GM19099 (cell line): Measurements from ENCODE around the gene TARS3.

Experiments used
- POLR2A ChIP-seq: IDR thresholded peaks from 3 replicates; pipeline ENCODE4 v1.6.1; 2011; ENCODE audit warnings: low read depth; ENCODE audit not compliant: insufficient read length; ENCODE audit errors: extremely low read depth

Gene TARS3

GRCh38 chr15:101723874-101724674 is at the start of gene TARS3:
Gene TARS3, minus strand, starts transcription at chr15:101724473. Its CDS starts 86 bp downstream, at chr15:101724387.
- peak; percentile 93 for TF ChIP-seq POLR2A

GRCh38 chr15:101773496-101774100 is 49.3 kb upstream of the TARS3 start:
- no peak for TF ChIP-seq POLR2A

- TF ChIP-seq POLR2A, result no peak
Observed at GRCh38 chr15:101772921-101773320, 48.6 kb upstream of the TARS3 start.

GRCh38 chr15:101765772-101766456 is 41.6 kb upstream of the TARS3 start:
- no peak for TF ChIP-seq POLR2A

GRCh38 chr15:101733545-101733944 is 9.3 kb upstream of the TARS3 start:
- no peak for TF ChIP-seq POLR2A

GRCh38 chr15:101732772-101733171 is 8.5 kb upstream of the TARS3 start:
- TF ChIP-seq POLR2A, result no peak

GRCh38 chr15:101731746-101732145 is 7.5 kb upstream of the TARS3 start:
- TF ChIP-seq POLR2A, result no peak

GRCh38 chr15:101727186-101727585 is 2.9 kb upstream of the TARS3 start:
- TF ChIP-seq POLR2A, result no peak

- no peak for TF ChIP-seq POLR2A
Observed at GRCh38 chr15:101725073-101725472, 800 bp upstream of the TARS3 start.

- no peak for TF ChIP-seq POLR2A
Observed at GRCh38 chr15:101724675-101725005, 367 bp upstream of the TARS3 start.

- TF ChIP-seq POLR2A, result no peak
Observed at GRCh38 chr15:101723171-101723873, 951 bp downstream of the TARS3 start.

- no peak for TF ChIP-seq POLR2A
Observed at GRCh38 chr15:101718896-101719295, 5.4 kb downstream of the TARS3 start.

- no peak for TF ChIP-seq POLR2A
Observed at GRCh38 chr15:101712078-101712477, 12.2 kb downstream of the TARS3 start.

- TF ChIP-seq POLR2A, result no peak
Observed at GRCh38 chr15:101710806-101711205, 13.5 kb downstream of the TARS3 start.

- no peak for TF ChIP-seq POLR2A
Observed at GRCh38 chr15:101709466-101709865, 14.8 kb downstream of the TARS3 start.
